ENCODE results near the gene HIGD1A. TPM values are rescaled to one million over a fixed set of nuclear protein-coding genes. Genes with fewer than 3 reads are reported as not detected.
A peak's percentile ranks its signal among the peaks of the same experiment; 100 is the strongest.
"Not testable (repeated sequence)": the region's sequence is repeated elsewhere in the genome, so short reads cannot be mapped to it uniquely, and the experiment has no call there.

HIGD1A gene
- total and polyA plus RNA-seq, 2 of the 8 experiments (the other 6 are each of a cell fraction or from before 2014, with no cell fraction given) = 67.3 to 95.4 TPM

- H2BK12ac ChIP-seq (ENCODE audit: low read depth, low read length); H2AK5ac ChIP-seq (ENCODE audit: low read depth, low read length); H3K27ac ChIP-seq (ENCODE audit: low read depth, low read length); H4K8ac ChIP-seq (ENCODE audit: extremely low read depth, insufficient read depth, low read length); POLR2A ChIA-PET (ENCODE audit: partially characterized antibody); DNase-seq (ENCODE audit: low read depth in 1 of 2, low spot score in 2 of 2); H3K56ac ChIP-seq (replicated peaks; ENCODE audit: insufficient read length, low read depth, low read length); H4K91ac ChIP-seq (replicated peaks; ENCODE audit: insufficient read length, low read length); H3K9ac ChIP-seq (replicated peaks in 1 of 4; ENCODE audit: extremely low read depth in 1 of 4, low read depth in 3 of 4, low read length in 3 of 4); H3K23me2 ChIP-seq (ENCODE audit: low read depth, low read length); H3K23ac ChIP-seq (ENCODE audit: insufficient read length); H3K4me1 ChIP-seq (replicated peaks in 1 of 4; ENCODE audit: control insufficient read depth in 3 of 4, insufficient read depth in 4 of 4, low read length in 3 of 4); H3K79me1 ChIP-seq (ENCODE audit: low read depth, low read length); H3K18ac ChIP-seq (ENCODE audit: extremely low read depth, low read length); H2BK20ac ChIP-seq (ENCODE audit: low read length); H3K14ac ChIP-seq (ENCODE audit: insufficient read length); H3K9me3 ChIP-seq (ENCODE audit: insufficient read depth in 2 of 2, low read depth in 1 of 2, low read length in 1 of 2); H3K27me3 ChIP-seq (replicated peaks in 1 of 4; ENCODE audit: control insufficient read depth in 3 of 4, extremely low read depth in 1 of 4, insufficient read depth in 3 of 4, low read length in 3 of 4); H3K4me3 ChIP-seq (ENCODE audit: extremely low read depth in 1 of 4, insufficient read depth in 2 of 4, low read depth in 3 of 4, low read length in 4 of 4); H3K36me3 ChIP-seq (ENCODE audit: control insufficient read depth in 2 of 4, insufficient read depth in 4 of 4, low read length in 3 of 4); H2BK15ac ChIP-seq (ENCODE audit: low read length); H3K4ac ChIP-seq (replicated peaks; ENCODE audit: insufficient read length, low read depth, low read length); H3K4me2 ChIP-seq (ENCODE audit: insufficient read depth in 1 of 2, low read depth in 2 of 2, low read length in 2 of 2); H4K20me1 ChIP-seq (replicated peaks in 1 of 2; ENCODE audit: control insufficient read depth in 1 of 2, insufficient read depth in 2 of 2, low read length in 2 of 2); H3K79me2 ChIP-seq (ENCODE audit: control insufficient read depth in 1 of 2, insufficient read depth in 2 of 2, low read length in 2 of 2); CTCF ChIA-PET (ENCODE audit: partially characterized antibody); H2BK5ac ChIP-seq (ENCODE audit: low read depth, low read length); H2BK120ac ChIP-seq (replicated peaks; ENCODE audit: low read depth, low read length); H4K5ac ChIP-seq (ENCODE audit: insufficient read length, low read depth, low read length): not testable (repeated sequence)
- peak; percentile 45 for FAIRE-seq
- WGBS, 2 experiments (ENCODE audit: extremely low coverage in 1 of 2, insufficient coverage in 1 of 2, insufficient read length in 1 of 2, insufficient replicate concordance in 2 of 2, low coverage in 1 of 2, low lambda C conversion rate in 2 of 2, missing lambda C conversion rate in 1 of 2) = 79% methylated on average over 15 of the region's 15 CpGs; no CpG with 5 or more reads in 1 of the 2 experiments
- H2AFZ ChIP-seq (ENCODE audit: low read length) = peak overlapping the region; percentile 73
Measured at GRCh38 chr3:42811118-42811883, 7.0 kb upstream of the HIGD1A start.

GRCh38 chr3:42810706-42811105 lies 6.4 kb upstream of the HIGD1A start:
- H3K4me2 ChIP-seq (ENCODE audit: insufficient read depth in 1 of 2, low read depth in 2 of 2, low read length in 2 of 2); H3K14ac ChIP-seq (ENCODE audit: insufficient read length); H3K9ac ChIP-seq (replicated peaks in 1 of 4; ENCODE audit: extremely low read depth in 1 of 4, low read depth in 3 of 4, low read length in 3 of 4); H3K4ac ChIP-seq (replicated peaks; ENCODE audit: insufficient read length, low read depth, low read length); H3K4me3 ChIP-seq (ENCODE audit: extremely low read depth in 1 of 4, insufficient read depth in 2 of 4, low read depth in 3 of 4, low read length in 4 of 4); FAIRE-seq; H3K79me1 ChIP-seq (ENCODE audit: low read depth, low read length); H3K9me3 ChIP-seq (ENCODE audit: insufficient read depth in 2 of 2, low read depth in 1 of 2, low read length in 1 of 2); H3K23me2 ChIP-seq (ENCODE audit: low read depth, low read length); CTCF ChIA-PET (ENCODE audit: partially characterized antibody); H3K56ac ChIP-seq (replicated peaks; ENCODE audit: insufficient read length, low read depth, low read length); H3K79me2 ChIP-seq (ENCODE audit: control insufficient read depth in 1 of 2, insufficient read depth in 2 of 2, low read length in 2 of 2); H2BK20ac ChIP-seq (ENCODE audit: low read length); H4K20me1 ChIP-seq (replicated peaks in 1 of 2; ENCODE audit: control insufficient read depth in 1 of 2, insufficient read depth in 2 of 2, low read length in 2 of 2); H2AFZ ChIP-seq (ENCODE audit: low read length); H2BK15ac ChIP-seq (ENCODE audit: low read length); H3K27ac ChIP-seq (ENCODE audit: low read depth, low read length); H2BK5ac ChIP-seq (ENCODE audit: low read depth, low read length); H2BK120ac ChIP-seq (replicated peaks; ENCODE audit: low read depth, low read length); H4K5ac ChIP-seq (ENCODE audit: insufficient read length, low read depth, low read length); H2AK5ac ChIP-seq (ENCODE audit: low read depth, low read length); H3K23ac ChIP-seq (ENCODE audit: insufficient read length); H3K4me1 ChIP-seq (replicated peaks in 1 of 4; ENCODE audit: control insufficient read depth in 3 of 4, insufficient read depth in 4 of 4, low read length in 3 of 4); H4K91ac ChIP-seq (replicated peaks; ENCODE audit: insufficient read length, low read length); DNase-seq (ENCODE audit: low read depth in 1 of 2, low spot score in 2 of 2); H4K8ac ChIP-seq (ENCODE audit: extremely low read depth, insufficient read depth, low read length); H3K18ac ChIP-seq (ENCODE audit: extremely low read depth, low read length); POLR2A ChIA-PET (ENCODE audit: partially characterized antibody); H3K27me3 ChIP-seq (replicated peaks in 1 of 4; ENCODE audit: control insufficient read depth in 3 of 4, extremely low read depth in 1 of 4, insufficient read depth in 3 of 4, low read length in 3 of 4); H2BK12ac ChIP-seq (ENCODE audit: low read depth, low read length); H3K36me3 ChIP-seq (ENCODE audit: control insufficient read depth in 2 of 4, insufficient read depth in 4 of 4, low read length in 3 of 4): not testable (repeated sequence)
- WGBS, 2 experiments (ENCODE audit: extremely low coverage in 1 of 2, insufficient coverage in 1 of 2, insufficient read length in 1 of 2, insufficient replicate concordance in 2 of 2, low coverage in 1 of 2, low lambda C conversion rate in 2 of 2, missing lambda C conversion rate in 1 of 2) = 97% methylated on average over 10 of the region's 10 CpGs; no CpG with 5 or more reads in 1 of the 2 experiments

Measured in H1 (cell line).